Measurements from ENCODE around the gene EFL1. TPM values are rescaled to one million over a fixed set of nuclear protein-coding genes. Genes with fewer than 3 reads are reported as not detected.

EFL1 gene
- total RNA-seq, 2 donors from 2014 or later = 11.2 to 33.0 TPM

DNA sequence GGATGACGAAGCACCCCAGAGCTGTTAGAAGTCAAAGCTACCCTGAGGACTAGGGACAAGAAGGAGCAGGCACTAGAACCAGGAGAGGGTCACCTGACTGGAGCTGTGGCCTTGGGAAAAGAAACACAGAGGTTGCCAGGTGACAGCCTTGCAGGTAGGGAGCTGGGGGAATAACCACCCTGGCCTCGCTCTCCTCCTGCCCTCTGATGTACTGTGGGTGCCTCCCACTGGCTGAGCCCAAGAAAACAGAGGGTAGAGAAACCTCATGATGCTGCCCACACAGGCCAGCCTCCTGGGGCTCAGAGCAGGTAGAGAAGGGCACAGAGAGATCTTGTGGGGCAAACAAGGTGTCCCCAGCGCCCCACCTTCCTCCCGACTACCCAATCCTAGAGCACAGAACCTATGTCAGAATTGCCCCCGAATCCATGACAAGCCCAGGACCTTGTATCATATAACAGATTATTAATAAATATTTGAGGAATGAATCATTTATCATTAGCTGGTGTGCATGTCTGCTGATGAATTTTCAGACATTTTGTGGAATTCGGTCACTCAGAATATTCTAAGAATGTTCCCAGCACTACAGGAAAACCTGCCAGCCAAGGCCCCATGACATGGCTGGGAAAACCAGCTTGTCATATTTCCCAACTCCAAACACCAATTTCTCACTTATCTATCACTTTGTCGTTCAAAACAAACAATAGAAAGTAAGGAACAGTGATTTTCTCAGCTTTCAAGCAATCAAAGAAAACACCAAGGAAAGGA lies 156.9 kb downstream of the EFL1 start:
- peak overlapping the region in 1 of 4 donors; percentile 5 for H3K27ac ChIP-seq
- no peaks in the 10 kb centered on the region for H3K36me3 ChIP-seq (replicated peaks in 1 of 2; ENCODE audit: insufficient read depth in 1 of 2, low read depth in 2 of 2)
- no peaks in the 10 kb centered on the region for H3K27me3 ChIP-seq
- TF ChIP-seq POLR2A (IDR thresholded peaks at IDR 0.05) (no peak), CTCF (IDR thresholded peaks at IDR 0.05) (peak in 3 of 7 experiments; percentile 13 to 24 (median 14))
- WGBS, 2 donors = 42 to 46% methylated on average over 6 to 7 of the region's 7 CpGs
- intact Hi-C loops (cut with DNase I) = no loop called here
- peak; percentile 82 for ATAC-seq
- no peaks in the 10 kb centered on the region for H3K9me3 ChIP-seq
- no peak overlapping the region for H3K4me3 ChIP-seq
- H3K4me1 ChIP-seq = peaks cover 9% of the 10 kb centered on the region
- peak; percentile 64 to 82 (median 78) for DNase-seq

DNA sequence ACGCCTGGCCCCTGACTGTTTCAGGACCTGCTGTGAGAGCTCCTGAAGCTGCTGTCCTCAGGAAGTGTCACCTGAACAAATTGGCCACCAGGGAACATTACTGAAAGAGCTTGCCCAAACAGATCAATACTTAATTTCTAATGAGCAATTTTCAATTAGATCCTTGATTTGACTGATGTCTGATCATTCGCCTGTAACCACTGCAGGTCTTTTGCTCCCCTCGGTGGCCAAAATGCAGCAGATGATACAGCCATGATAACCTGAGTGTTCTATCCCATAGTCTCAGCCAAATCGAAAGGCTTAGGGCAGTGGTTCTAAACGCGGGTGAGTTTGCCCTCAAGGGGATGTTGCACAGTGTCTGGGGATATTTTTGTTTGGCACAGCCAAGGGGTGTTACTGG lies 159.1 kb downstream of the EFL1 start:
- Histone ChIP-seq H3K4me3 (no peak overlapping the region), H3K36me3 (replicated peaks in 1 of 2; ENCODE audit: insufficient read depth in 1 of 2, low read depth in 2 of 2) (no peaks in the 10 kb centered on the region), H3K9me3 (no peaks in the 10 kb centered on the region), H3K4me1 (peaks cover 9% of the 10 kb centered on the region), H3K27me3 (no peaks in the 10 kb centered on the region), H3K27ac (no peak overlapping the region)
- no peak for DNase-seq
- TF ChIP-seq POLR2A (IDR thresholded peaks at IDR 0.05) (no peak), CTCF (IDR thresholded peaks at IDR 0.05) (no peak)
- ATAC-seq = no peak
- intact Hi-C loops (cut with DNase I) = no loop called here
- WGBS, 2 donors = 63 to 70% methylated on average over 6 of the region's 6 CpGs

- H3K27ac ChIP-seq = no peak overlapping the region
- no peaks in the 10 kb centered on the region for H3K27me3 ChIP-seq
- no peak overlapping the region for H3K4me3 ChIP-seq
- intact Hi-C loops (cut with DNase I) = no loop called here
- TF ChIP-seq CTCF (IDR thresholded peaks at IDR 0.05) (no peak), POLR2A (IDR thresholded peaks at IDR 0.05) (no peak)
- H3K4me1 ChIP-seq = peaks cover 3% of the 10 kb centered on the region
- DNase-seq (no peak), ATAC-seq (no peak)
- no peaks in the 10 kb centered on the region for H3K9me3 ChIP-seq
- WGBS, 2 donors = 64 to 69% methylated on average over 12 of the region's 12 CpGs
- no peaks in the 10 kb centered on the region for H3K36me3 ChIP-seq (replicated peaks in 1 of 2; ENCODE audit: insufficient read depth in 1 of 2, low read depth in 2 of 2)
These were observed 162.2 kb downstream of the EFL1 start for GRCh38 chr15:82100111-82100929.

GRCh38 chr15:82098674-82099073 lies 163.9 kb downstream of the EFL1 start:
- no peak overlapping the region for H3K27ac ChIP-seq
- no peak for ATAC-seq
- H3K9me3 ChIP-seq = no peaks in the 10 kb centered on the region
- H3K4me1 ChIP-seq = no peaks in the 10 kb centered on the region
- H3K27me3 ChIP-seq = no peaks in the 10 kb centered on the region
- no peak for DNase-seq
- no peak for TF ChIP-seq CTCF (IDR thresholded peaks at IDR 0.05)
- no peak for TF ChIP-seq POLR2A (IDR thresholded peaks at IDR 0.05)
- H3K4me3 ChIP-seq = no peak overlapping the region
- WGBS, 2 donors = 87 to 88% methylated on average over 15 of the region's 15 CpGs
- intact Hi-C loops (cut with DNase I) = no loop called here
- H3K36me3 ChIP-seq (replicated peaks in 1 of 2; ENCODE audit: insufficient read depth in 1 of 2, low read depth in 2 of 2) = no peaks in the 10 kb centered on the region

Measured in body of pancreas (tissue), 4 donors.